Measurements from ENCODE around the gene DCBLD1.

DNA sequence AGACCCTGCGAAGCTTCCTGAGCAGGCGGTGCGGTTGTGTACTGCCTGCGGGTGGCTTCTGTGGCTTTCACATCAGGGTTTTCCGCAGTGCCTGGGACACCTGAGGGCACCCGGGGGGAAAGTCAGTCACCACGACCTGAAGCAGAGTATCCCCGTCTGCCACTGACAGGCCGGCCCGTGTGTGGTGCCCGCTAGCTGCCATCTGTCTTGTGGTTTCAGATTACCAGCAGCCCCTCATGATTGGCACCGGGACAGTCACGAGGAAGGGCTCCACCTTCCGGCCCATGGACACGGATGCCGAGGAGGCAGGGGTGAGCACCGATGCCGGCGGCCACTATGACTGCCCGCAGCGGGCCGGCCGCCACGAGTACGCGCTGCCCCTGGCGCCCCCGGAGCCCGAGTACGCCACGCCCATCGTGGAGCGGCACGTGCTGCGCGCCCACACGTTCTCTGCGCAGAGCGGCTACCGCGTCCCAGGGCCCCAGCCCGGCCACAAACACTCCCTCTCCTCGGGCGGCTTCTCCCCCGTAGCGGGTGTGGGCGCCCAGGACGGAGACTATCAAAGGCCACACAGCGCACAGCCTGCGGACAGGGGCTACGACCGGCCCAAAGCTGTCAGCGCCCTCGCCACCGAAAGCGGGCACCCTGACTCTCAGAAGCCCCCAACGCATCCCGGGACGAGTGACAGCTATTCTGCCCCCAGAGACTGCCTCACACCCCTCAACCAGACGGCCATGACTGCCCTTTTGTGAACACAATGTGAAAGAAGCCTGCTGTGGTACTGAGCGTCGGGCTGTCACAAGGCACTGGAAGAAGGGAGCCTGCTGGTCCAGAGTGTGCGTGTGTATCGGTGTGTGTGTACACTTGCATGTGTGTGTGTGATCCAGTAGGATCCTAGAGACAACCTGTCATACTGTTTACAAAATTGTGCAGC is 65.5 kb downstream of the DCBLD1 start:
- TF ChIP-seq EZH2 (IDR thresholded peaks at IDR 0.05; ENCODE audit: insufficient read depth, poor library complexity, severe bottlenecking) (no peak), EZH2phosphoT487 (IDR thresholded peaks at IDR 0.05; ENCODE audit: insufficient read depth, low read depth) (no peak)

Data from GM23248 (cell line).